Raji (cell line): Measurements from ENCODE around the gene NMNAT3.

Experiments used
- POLR2A ChIP-seq: IDR thresholded peaks from 2 replicates; pipeline ENCODE4 v1.6.1; 2011; ENCODE audit warnings: low read depth, low read length, control low read depth; ENCODE audit not compliant: insufficient read depth

NMNAT3 gene

GRCh38 chr3:139687431-139687830 is 9.7 kb upstream of the NMNAT3 start:
- TF ChIP-seq POLR2A, result no peak

GRCh38 chr3:139686624-139687023 is 8.9 kb upstream of the NMNAT3 start:
- TF ChIP-seq POLR2A, result no peak

- no peak for TF ChIP-seq POLR2A
These were observed 8.4 kb upstream of the NMNAT3 start for GRCh38 chr3:139686206-139686605.

- no peak for TF ChIP-seq POLR2A
These were observed 1.5 kb upstream of the NMNAT3 start for GRCh38 chr3:139679220-139679775.

GRCh38 chr3:139676632-139677387 is 962 bp downstream of the NMNAT3 start:
- no peak for TF ChIP-seq POLR2A

- TF ChIP-seq POLR2A, result no peak
These were observed 1.7 kb downstream of the NMNAT3 start for GRCh38 chr3:139676108-139676507.

- TF ChIP-seq POLR2A, result no peak
These were observed 2.4 kb downstream of the NMNAT3 start for GRCh38 chr3:139675327-139675726.

GRCh38 chr3:139674571-139675260 is 3.1 kb downstream of the NMNAT3 start:
- no peak for TF ChIP-seq POLR2A

GRCh38 chr3:139672884-139673283 is 4.9 kb downstream of the NMNAT3 start:
- no peak for TF ChIP-seq POLR2A

- no peak for TF ChIP-seq POLR2A
These were observed 5.7 kb downstream of the NMNAT3 start for GRCh38 chr3:139671863-139672646.

GRCh38 chr3:139671107-139671506 is 6.7 kb downstream of the NMNAT3 start:
- no peak for TF ChIP-seq POLR2A

- TF ChIP-seq POLR2A, result no peak
These were observed 7.6 kb downstream of the NMNAT3 start for GRCh38 chr3:139670196-139670595.

- no peak for TF ChIP-seq POLR2A
These were observed 9.4 kb downstream of the NMNAT3 start for GRCh38 chr3:139668332-139668731.

GRCh38 chr3:139664958-139665357 is 12.8 kb downstream of the NMNAT3 start:
- TF ChIP-seq POLR2A, result no peak

- no peak for TF ChIP-seq POLR2A
These were observed 17.5 kb downstream of the NMNAT3 start for GRCh38 chr3:139660269-139660668.
